Hippocampal formation (tissue), 2 donors: ENCODE measurements around the gene C5orf58.

Experiments used
- DNase-seq, 2 donors: peaks; one replicate each; lab custom pipeline; 2025; lab: John Stamatoyannopoulos, UW

The C5orf58 gene

GRCh38 chr5:170283296-170283695 lies 50.5 kb downstream of the C5orf58 start:
- no peak for DNase-seq

- no peak for DNase-seq
Measured at GRCh38 chr5:170284231-170284630, 51.4 kb downstream of the C5orf58 start.

GRCh38 chr5:170285181-170285580 lies 52.4 kb downstream of the C5orf58 start:
- no peak for DNase-seq

GRCh38 chr5:170286386-170286925 lies 53.7 kb downstream of the C5orf58 start:
- no peak for DNase-seq

DNA sequence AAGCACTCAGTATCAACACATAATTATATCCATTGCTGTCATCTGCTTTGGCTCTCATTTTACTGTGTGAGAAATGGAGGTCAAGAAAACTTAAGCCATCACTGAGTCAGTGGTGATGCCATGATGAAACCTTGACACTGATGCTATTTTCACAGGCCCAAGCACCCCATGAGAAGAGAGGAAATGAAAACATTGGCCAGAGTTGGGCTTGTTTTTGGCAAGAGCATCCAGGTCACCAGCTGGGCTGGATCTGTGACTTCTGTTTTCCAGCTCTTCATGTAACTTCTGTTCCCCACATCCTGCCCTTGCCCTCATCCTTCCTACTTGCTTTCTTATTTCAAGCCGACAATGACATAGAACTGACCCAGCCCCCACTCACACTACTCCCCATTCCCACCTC lies 54.7 kb downstream of the C5orf58 start:
- DNase-seq: no peak

DNA sequence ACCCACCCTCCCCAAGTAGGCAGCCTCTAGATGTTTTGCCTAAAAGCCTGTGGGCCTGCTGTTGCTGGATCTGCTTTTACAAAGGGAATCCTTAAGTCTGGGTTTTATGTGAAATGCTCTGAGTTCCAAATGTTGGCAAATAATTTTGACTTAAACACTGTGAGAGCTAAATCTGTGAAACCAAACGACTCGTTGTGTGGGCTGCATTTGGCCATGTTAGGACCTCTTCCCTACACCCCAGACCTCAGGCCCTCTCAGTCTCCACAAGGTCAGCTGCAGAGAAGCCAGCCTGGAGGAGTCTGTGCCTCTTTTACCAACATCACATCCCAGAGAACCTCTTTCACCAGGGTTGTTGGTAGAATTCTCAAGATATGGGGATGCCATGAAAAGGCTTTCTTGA lies 55.4 kb downstream of the C5orf58 start:
- no peak for DNase-seq

DNA sequence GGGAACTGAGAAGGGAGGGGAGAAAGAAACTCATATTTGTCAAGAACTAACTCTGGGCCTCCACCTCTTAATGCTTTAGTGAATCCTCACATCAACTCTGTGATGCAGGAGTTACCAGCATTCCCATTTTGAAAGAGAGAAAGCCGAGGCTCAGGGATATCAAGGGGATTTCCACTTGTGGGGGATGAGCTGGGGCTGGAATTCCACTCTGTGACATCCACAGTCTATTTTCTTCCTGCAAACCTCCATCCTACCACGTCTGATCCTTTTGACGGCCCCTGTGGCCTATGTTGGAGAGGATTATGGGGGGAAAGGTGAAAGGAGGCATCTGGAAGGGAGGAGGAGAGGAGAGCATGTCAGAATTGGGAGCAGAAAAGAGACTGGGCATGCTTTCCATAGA lies 55.8 kb downstream of the C5orf58 start:
- DNase-seq: no peak

DNA sequence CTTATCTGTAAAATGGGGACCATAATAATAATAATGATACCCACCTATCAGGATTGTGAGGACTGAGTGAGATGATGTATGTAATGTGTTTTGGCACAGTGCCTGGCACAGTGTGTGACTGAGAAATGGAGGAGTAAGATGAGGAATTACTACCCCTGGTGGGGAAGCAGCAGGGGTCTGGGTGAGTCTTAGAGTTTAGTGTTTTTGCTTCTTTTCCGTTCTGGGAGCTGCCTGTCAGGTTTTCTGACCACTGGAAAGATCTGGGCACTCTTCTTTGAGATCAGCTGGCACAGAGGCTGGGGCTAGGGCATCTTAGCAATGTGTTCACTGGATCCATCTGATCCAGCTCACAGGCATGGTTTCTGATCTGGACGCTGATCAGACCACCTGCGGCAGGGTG lies 56.3 kb downstream of the C5orf58 start:
- DNase-seq: no peak

DNA sequence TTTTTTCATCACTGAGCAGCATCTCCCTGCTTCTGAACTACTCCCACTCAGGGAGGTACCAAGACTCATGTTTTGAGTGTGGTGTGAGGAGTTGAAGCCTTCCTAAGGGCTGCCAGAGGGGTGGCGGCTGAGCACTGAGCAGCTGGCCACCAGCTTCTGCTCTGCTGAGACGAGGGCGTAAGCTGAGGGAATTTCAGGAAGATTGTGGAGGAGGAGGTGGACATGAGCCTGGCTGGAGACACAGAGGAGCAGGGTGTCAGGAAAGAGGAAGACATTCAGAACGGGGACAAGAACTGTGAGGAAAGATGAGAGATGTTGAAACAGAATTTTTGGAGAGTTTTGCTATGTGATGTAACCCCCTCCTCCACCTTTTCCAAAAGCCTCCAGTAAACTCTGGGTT lies 57.0 kb downstream of the C5orf58 start:
- DNase-seq: no peak

DNA sequence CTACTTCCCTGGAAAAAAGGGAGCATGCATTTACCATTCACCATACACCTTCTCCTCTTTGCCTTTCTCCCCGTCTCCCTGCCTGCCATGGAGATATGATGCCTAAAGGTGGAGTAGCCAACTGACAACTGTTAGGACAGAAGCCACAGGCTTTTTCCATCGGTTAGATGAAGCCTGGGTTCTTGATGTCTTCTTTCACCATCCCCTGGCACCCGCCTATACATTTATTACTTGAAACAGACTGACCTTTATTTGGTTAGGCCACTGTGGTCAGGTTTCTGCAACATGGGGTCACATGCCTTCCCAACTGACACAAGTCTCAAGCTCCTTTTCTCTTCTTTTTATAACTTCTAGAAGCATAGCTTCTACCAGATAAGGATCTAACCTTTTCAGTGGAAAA lies 57.7 kb downstream of the C5orf58 start:
- no peak for DNase-seq

- DNase-seq: no peak
Measured at GRCh38 chr5:170292179-170293104, 59.7 kb downstream of the C5orf58 start.

DNA sequence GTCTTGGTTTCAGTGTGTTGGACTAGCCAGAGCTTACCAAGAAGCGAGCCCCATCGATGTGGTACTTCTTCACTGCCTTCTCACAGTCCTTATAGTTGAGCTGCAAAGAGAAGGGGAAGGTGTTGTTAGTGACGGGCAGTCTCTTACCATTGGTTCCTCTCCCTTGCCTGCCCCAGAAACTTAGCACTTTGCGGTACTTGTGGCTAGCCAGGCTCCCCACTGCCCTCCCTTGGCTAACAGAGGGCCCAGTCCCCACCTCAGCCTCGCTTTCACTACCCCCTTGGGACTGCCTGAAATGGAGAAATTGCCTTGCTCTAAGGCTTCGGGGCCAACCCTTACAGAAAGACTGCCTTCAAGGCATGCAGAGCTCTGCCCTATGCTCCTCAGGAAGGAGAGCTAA lies 60.5 kb downstream of the C5orf58 start:
- no peak for DNase-seq

GRCh38 chr5:170294057-170294456 lies 61.3 kb downstream of the C5orf58 start:
- DNase-seq: no peak

DNA sequence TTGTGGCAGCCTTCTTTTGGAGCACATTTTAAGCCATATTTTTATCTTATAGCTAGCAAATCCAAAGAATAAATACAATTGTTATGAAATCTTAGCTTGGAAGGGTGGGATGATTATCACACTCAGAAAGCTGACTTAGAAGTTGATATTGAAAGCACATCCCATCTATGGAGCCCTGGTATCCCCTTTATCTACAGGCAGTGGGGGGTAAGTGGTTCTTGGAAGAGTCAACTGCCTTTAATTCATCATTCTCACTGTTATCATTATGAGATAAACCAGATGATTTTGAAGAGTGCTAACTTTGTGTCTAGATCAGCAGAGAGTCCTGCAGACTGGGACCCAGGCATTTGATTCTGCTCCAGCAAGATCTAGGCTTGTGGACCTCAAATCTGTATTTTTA lies 61.8 kb downstream of the C5orf58 start:
- no peak for DNase-seq
